ENCODE results near the gene TRMT10C.

Gene TRMT10C

DNA sequence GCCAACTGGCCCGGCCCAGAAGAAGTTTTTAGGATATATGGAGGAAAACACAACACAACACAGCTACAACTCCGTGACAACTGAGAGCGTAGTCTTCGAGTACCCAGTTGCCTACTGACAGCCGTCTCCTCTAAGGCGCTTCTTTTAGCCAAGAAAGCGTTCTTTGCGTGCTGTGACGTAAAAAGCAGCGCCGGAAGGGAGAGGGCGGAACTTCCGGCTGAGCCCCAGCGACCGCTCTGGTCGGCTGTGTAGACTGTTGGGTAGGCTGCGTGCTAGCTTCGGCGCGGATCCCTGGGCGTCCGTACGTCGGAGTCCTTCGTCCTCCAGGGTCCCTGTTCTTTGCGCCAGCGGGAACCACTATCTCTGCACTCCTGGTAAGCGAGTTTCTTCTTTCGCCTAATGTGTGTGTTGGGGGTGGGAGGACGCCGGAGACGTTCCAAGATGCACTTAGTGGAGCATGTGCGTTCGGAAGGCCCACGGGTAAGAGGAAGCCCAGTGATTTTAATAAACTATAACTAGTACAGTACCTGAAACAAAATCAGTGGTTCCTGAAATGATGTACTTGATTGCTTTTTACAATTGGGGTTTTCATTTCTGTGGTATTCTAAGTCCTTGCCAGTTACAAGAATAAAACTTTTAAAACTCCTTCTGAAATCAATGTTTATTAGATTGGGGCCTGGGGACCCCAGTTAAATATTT lies at the start of gene TRMT10C:
TSS of gene TRMT10C (plus strand) at position 239 of the 699 bp plus-strand sequence. CDS start 2,914 bp downstream, outside the sequence.
- Histone ChIP-seq H3K36me3 (ENCODE audit: low read depth) (peaks cover 38% of the 10 kb centered on the region), H3K9me3 (ENCODE audit: severe bottlenecking) (no peaks in the 10 kb centered on the region), H3K27ac (ENCODE audit: poor library complexity, severe bottlenecking) (peak within 1 kb of the TSS; percentile 58), H3K4me3 (ENCODE audit: severe bottlenecking) (peak within 1 kb of the TSS; percentile 85), H3K4me1 (ENCODE audit: insufficient read depth, poor library complexity, severe bottlenecking) (peaks cover 2% of the 10 kb centered on the region), H3K27me3 (ENCODE audit: insufficient read depth, poor library complexity, severe bottlenecking) (no peaks in the 10 kb centered on the region)
- ATAC-seq (ENCODE audit: low read depth) (peak; percentile 98), DNase-seq (ENCODE audit: low spot score) (peak; percentile 83)
- TF ChIP-seq, protein P1, sequence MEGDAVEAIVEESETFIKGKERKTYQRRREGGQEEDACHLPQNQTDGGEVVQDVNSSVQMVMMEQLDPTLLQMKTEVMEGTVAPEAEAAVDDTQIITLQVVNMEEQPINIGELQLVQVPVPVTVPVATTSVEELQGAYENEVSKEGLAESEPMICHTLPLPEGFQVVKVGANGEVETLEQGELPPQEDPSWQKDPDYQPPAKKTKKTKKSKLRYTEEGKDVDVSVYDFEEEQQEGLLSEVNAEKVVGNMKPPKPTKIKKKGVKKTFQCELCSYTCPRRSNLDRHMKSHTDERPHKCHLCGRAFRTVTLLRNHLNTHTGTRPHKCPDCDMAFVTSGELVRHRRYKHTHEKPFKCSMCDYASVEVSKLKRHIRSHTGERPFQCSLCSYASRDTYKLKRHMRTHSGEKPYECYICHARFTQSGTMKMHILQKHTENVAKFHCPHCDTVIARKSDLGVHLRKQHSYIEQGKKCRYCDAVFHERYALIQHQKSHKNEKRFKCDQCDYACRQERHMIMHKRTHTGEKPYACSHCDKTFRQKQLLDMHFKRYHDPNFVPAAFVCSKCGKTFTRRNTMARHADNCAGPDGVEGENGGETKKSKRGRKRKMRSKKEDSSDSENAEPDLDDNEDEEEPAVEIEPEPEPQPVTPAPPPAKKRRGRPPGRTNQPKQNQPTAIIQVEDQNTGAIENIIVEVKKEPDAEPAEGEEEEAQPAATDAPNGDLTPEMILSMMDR (IDR thresholded peaks at IDR 0.05; ENCODE audit: poor library complexity, severe bottlenecking): no peak

DNA sequence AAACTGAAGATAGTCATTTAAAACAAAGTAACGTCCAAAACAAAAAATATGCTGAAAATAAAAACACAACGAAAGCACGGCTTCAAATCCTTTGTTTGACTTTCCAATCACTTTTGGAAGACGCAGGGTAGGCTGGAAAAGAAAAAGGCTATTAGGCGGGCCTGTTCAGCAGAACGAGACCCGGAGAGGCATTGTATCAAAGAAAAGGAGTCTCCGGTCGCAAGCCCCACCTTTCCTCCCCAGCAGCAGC lies 49.3 kb upstream of the TRMT10C start:
- no peak; the same call in 2 of the 3 replicates for ATAC-seq (ENCODE audit: low read depth)
- Histone ChIP-seq H3K4me3 (ENCODE audit: severe bottlenecking) (peak overlapping the region; percentile 61), H3K4me1 (ENCODE audit: insufficient read depth, poor library complexity, severe bottlenecking) (peaks cover 20% of the 10 kb centered on the region), H3K9me3 (ENCODE audit: severe bottlenecking) (no peaks in the 10 kb centered on the region), H3K27ac (ENCODE audit: poor library complexity, severe bottlenecking) (peak overlapping the region; percentile 84), H3K36me3 (ENCODE audit: low read depth) (no peaks in the 10 kb centered on the region), H3K27me3 (ENCODE audit: insufficient read depth, poor library complexity, severe bottlenecking) (no peaks in the 10 kb centered on the region)
- no peak for DNase-seq (ENCODE audit: low spot score)
- TF ChIP-seq, protein P1 (IDR thresholded peaks at IDR 0.05; ENCODE audit: poor library complexity, severe bottlenecking): peak; percentile 17

DNA sequence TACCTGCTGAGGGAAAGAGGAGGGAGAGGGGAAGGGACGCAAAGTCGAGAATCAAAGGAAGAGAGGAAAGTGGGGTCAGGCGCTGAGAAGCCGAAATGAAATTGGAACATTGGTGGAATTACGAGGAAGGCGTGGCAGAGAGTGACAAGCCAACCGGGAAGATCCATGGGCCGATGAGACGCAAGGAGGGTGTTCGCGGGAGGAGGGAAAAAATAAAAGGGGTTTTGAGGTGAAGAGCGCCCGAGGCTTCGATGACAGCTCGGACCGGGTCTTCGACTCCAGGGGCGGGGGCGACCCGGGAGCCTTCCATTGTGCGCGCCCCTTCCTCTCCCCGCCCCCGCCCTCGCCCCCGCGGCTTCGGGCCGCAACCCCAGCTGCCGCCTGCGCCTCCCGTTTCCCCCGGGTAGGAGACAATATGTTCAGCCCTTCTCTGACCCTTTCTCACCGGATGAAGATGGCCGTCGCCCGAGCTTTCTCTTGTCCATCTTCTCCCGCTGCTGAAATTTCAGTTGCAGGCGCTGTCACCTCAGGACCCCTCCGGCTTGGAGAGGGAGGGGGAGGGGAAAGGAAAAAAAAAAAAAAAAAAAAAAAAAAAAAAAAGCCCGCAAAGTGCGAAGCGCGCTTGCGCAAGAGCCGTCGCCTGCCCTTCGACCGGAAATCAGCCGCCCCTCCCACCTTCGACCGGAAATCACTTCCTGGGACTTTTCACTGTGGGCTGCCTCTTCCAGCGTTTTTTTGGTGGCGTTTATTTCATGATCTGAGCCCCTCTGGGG lies 48.8 kb upstream of the TRMT10C start, which contains the start of gene SENP7:
TSS of gene SENP7 (minus strand) at position 567 of the 773 bp plus-strand sequence. CDS start at position 485, 82 bp downstream.
- Histone ChIP-seq H3K36me3 (ENCODE audit: low read depth) (no peaks in the 10 kb centered on the region), H3K9me3 (ENCODE audit: severe bottlenecking) (no peaks in the 10 kb centered on the region), H3K27ac (ENCODE audit: poor library complexity, severe bottlenecking) (peak within 1 kb of the TSS; percentile 84), H3K27me3 (ENCODE audit: insufficient read depth, poor library complexity, severe bottlenecking) (no peaks in the 10 kb centered on the region), H3K4me3 (ENCODE audit: severe bottlenecking) (peak within 1 kb of the TSS; percentile 61), H3K4me1 (ENCODE audit: insufficient read depth, poor library complexity, severe bottlenecking) (peaks cover 20% of the 10 kb centered on the region)
- TF ChIP-seq, protein P1 (IDR thresholded peaks at IDR 0.05; ENCODE audit: poor library complexity, severe bottlenecking): no peak
- DNase-seq (ENCODE audit: low spot score): peak; percentile 76
- ATAC-seq (ENCODE audit: low read depth): peak; percentile 81

- peak overlapping the region; percentile 84 for H3K27ac ChIP-seq (ENCODE audit: poor library complexity, severe bottlenecking)
- ATAC-seq (ENCODE audit: low read depth): 0 out of 3 replicates have a peak, but pooled peaks have one; percentile 4
Measured at GRCh38 chr3:101513419-101513986, 48.2 kb upstream of the TRMT10C start.

More at GRCh38 chr3:101513419-101513986, 48.2 kb upstream of the TRMT10C start:
- Histone ChIP-seq H3K4me3 (ENCODE audit: severe bottlenecking) (peak overlapping the region; percentile 61), H3K4me1 (ENCODE audit: insufficient read depth, poor library complexity, severe bottlenecking) (peaks cover 25% of the 10 kb centered on the region), H3K27me3 (ENCODE audit: insufficient read depth, poor library complexity, severe bottlenecking) (no peaks in the 10 kb centered on the region), H3K36me3 (ENCODE audit: low read depth) (no peaks in the 10 kb centered on the region), H3K9me3 (ENCODE audit: severe bottlenecking) (no peaks in the 10 kb centered on the region)
- TF ChIP-seq, protein P1 (IDR thresholded peaks at IDR 0.05; ENCODE audit: poor library complexity, severe bottlenecking): no peak
- DNase-seq (ENCODE audit: low spot score): no peak
